RKO (cell line): Measurements from ENCODE around the gene PHRF1.

ENCODE experiments used
- DNase-seq: peaks from one replicate; pipeline ENCODE4 v3.0.0-alpha.2; 2016; ENCODE audit warnings: low spot score

Gene PHRF1

GRCh38 chr11:556662-557256, 19.5 kb upstream of the PHRF1 start:
- no peak for DNase-seq

- no peak for DNase-seq
Observed at GRCh38 chr11:557328-558132, 18.7 kb upstream of the PHRF1 start.

- DNase-seq = no peak
Observed at GRCh38 chr11:558503-558902, 17.8 kb upstream of the PHRF1 start.

GRCh38 chr11:559020-559620, 17.1 kb upstream of the PHRF1 start:
- DNase-seq = no peak

GRCh38 chr11:559712-560304, 16.5 kb upstream of the PHRF1 start:
- DNase-seq = no peak

- peak; percentile 86 for DNase-seq
Observed at GRCh38 chr11:560305-561147, 15.7 kb upstream of the PHRF1 start, which contains the start of the genes LMNTD2 and RASSF7. LMNTD2 (minus strand) TSS chr11:560738; CDS start chr11:560716, 22 bp downstream. RASSF7 (plus strand) TSS chr11:560970; CDS start chr11:561769, 799 bp downstream.

- peak; percentile 49 for DNase-seq
Observed at GRCh38 chr11:561148-562003, 14.9 kb upstream of the PHRF1 start.

- DNase-seq = no peak
Observed at GRCh38 chr11:562046-562645, 14.1 kb upstream of the PHRF1 start.

- no peak for DNase-seq
Observed at GRCh38 chr11:563066-563811, 13.0 kb upstream of the PHRF1 start.

GRCh38 chr11:563812-564578, 12.3 kb upstream of the PHRF1 start:
- no peak for DNase-seq

GRCh38 chr11:565921-566509, 10.3 kb upstream of the PHRF1 start:
- DNase-seq = no peak

- DNase-seq = no peak
Observed at GRCh38 chr11:567011-567628, 9.2 kb upstream of the PHRF1 start.

GRCh38 chr11:567629-568292, 8.5 kb upstream of the PHRF1 start:
- DNase-seq = no peak

GRCh38 chr11:568306-569157, 7.7 kb upstream of the PHRF1 start:
- DNase-seq = peak; percentile 93

- DNase-seq = no peak
Observed at GRCh38 chr11:569158-569885, 6.9 kb upstream of the PHRF1 start.

- DNase-seq = no peak
Observed at GRCh38 chr11:571802-572185, 4.5 kb upstream of the PHRF1 start.
